HEK293 (cell line): ENCODE measurements around the gene HS1BP3.

Experiments
- CTCF ChIA-PET: fragments of 350-600 bp; formaldehyde crosslinking; extraction: SDS; loops from one replicate; lab custom pipeline; 2021; ENCODE audit warnings: antibody characterized with exemption; lab: Yijun Ruan, JAX
- POLR2A ChIA-PET: fragments of 300-600 bp; formaldehyde crosslinking; extraction: SDS; loops from one replicate; lab custom pipeline; 2020; ENCODE audit warnings: antibody characterized with exemption, inconsistent platforms; lab: Yijun Ruan, JAX
- H3K27ac ChIP-seq: fragments of 200-500 bp; sonication (Bioruptor generic); 2 replicates; pipeline ENCODE4 v1.5.1; 2014; ENCODE audit warnings: low read depth, low read length, control low read depth, inconsistent platforms; ENCODE audit errors: extremely low read depth
- H3K36me3 ChIP-seq, 2 experiments: fragments of 200-500 bp in 1 of 2; sonication (Bioruptor generic) in 1 of 2; 1 replicate in 1 of 2; 2 replicates in 1 of 2; pipeline ENCODE4 v1.5.1; 2014 to 2017; ENCODE audit warnings: inconsistent platforms in 2 of 2, low read length in 2 of 2; ENCODE audit not compliant: control insufficient read depth in 2 of 2, insufficient read depth in 1 of 2
- H3K4me1 ChIP-seq: fragments of 200-500 bp; sonication (Bioruptor generic); 2 replicates; pipeline ENCODE4 v1.5.1; 2014; ENCODE audit warnings: mild to moderate bottlenecking, low read length, inconsistent platforms; ENCODE audit not compliant: control insufficient read depth, insufficient read depth
- H3K4me3 ChIP-seq: 2 replicates; pipeline ENCODE4 v1.5.1; 2011; ENCODE audit warnings: low read depth, mild to moderate bottlenecking, control low read depth, low read length, moderate library complexity
- H3K9me3 ChIP-seq: fragments of 200-500 bp; sonication (Bioruptor generic); 2 replicates; pipeline ENCODE4 v1.5.1; 2014; ENCODE audit warnings: low read depth, low read length, inconsistent platforms; ENCODE audit not compliant: control insufficient read depth, insufficient read depth
- FEZF1 ChIP-seq: fragments of 450-650 bp; formaldehyde crosslinking; IDR thresholded peaks from 2 replicates; pipeline ENCODE4 v1.5.1; 2016; ENCODE audit warnings: missing biosample characterization, missing genetic modification characterization
- ZFP37 ChIP-seq: fragments of 450-650 bp; formaldehyde crosslinking; IDR thresholded peaks from 2 replicates; pipeline ENCODE4 v1.5.1; 2016; ENCODE audit warnings: missing biosample characterization, missing genetic modification characterization
- ZIC2 ChIP-seq: fragments of 450-650 bp; formaldehyde crosslinking; IDR thresholded peaks from 2 replicates; pipeline ENCODE4 v1.5.1; 2016; ENCODE audit warnings: missing biosample characterization, missing genetic modification characterization
- ZNF132 ChIP-seq: fragments of 450-650 bp; formaldehyde crosslinking; IDR thresholded peaks from 2 replicates; pipeline ENCODE4 v1.5.1; 2017; ENCODE audit warnings: missing biosample characterization, missing genetic modification characterization, borderline replicate concordance
- ZNF214 ChIP-seq: fragments of 450-650 bp; formaldehyde crosslinking; IDR thresholded peaks from 2 replicates; pipeline ENCODE4 v1.5.1; 2017; ENCODE audit warnings: missing biosample characterization, mild to moderate bottlenecking, missing genetic modification characterization, borderline replicate concordance
- ZNF280C ChIP-seq: fragments of 450-650 bp; formaldehyde crosslinking; IDR thresholded peaks from 2 replicates; pipeline ENCODE4 v1.5.1; 2016; ENCODE audit warnings: missing biosample characterization, missing genetic modification characterization
- ZNF514 ChIP-seq: fragments of 450-650 bp; formaldehyde crosslinking; IDR thresholded peaks from 2 replicates; pipeline ENCODE4 v1.5.1; 2016; ENCODE audit warnings: missing biosample characterization, missing genetic modification characterization
- ZNF544 ChIP-seq: fragments of 450-650 bp; formaldehyde crosslinking; IDR thresholded peaks from 2 replicates; pipeline ENCODE4 v1.5.0; 2017; ENCODE audit warnings: missing biosample characterization, missing genetic modification characterization
- ZNF580 ChIP-seq: fragments of 450-650 bp; formaldehyde crosslinking; IDR thresholded peaks from 2 replicates; pipeline ENCODE4 v1.5.1; 2016; ENCODE audit warnings: missing biosample characterization, missing genetic modification characterization
- ZNF600 ChIP-seq: fragments of 450-650 bp; formaldehyde crosslinking; IDR thresholded peaks from 2 replicates; pipeline ENCODE4 v1.5.1; 2016; ENCODE audit warnings: missing biosample characterization, missing genetic modification characterization
- ZNF626 ChIP-seq: fragments of 450-650 bp; sonication (Bioruptor Pico); formaldehyde crosslinking; IDR thresholded peaks from 2 replicates; pipeline ENCODE4 v1.5.1; 2018; ENCODE audit warnings: missing biosample characterization, missing genetic modification characterization, inconsistent platforms
- ZNF658 ChIP-seq: fragments of 450-650 bp; formaldehyde crosslinking; IDR thresholded peaks from 2 replicates; pipeline ENCODE4; 2016; ENCODE audit warnings: missing biosample characterization, missing genetic modification characterization
- ZNF660 ChIP-seq: fragments of 450-650 bp; IDR thresholded peaks from 2 replicates; pipeline ENCODE4 v1.5.1; 2018; ENCODE audit warnings: missing biosample characterization, mild to moderate bottlenecking, missing genetic modification characterization
- ZNF704 ChIP-seq: fragments of 450-650 bp; formaldehyde crosslinking; IDR thresholded peaks from 2 replicates; pipeline ENCODE4 v1.5.1; 2016; ENCODE audit warnings: missing biosample characterization, missing genetic modification characterization
- ZNF76 ChIP-seq: fragments of 450-650 bp; formaldehyde crosslinking; IDR thresholded peaks from 2 replicates; pipeline ENCODE4; 2016; ENCODE audit warnings: low read depth, missing biosample characterization, missing genetic modification characterization, borderline replicate concordance
- ZNF830 ChIP-seq: fragments of 450-650 bp; IDR thresholded peaks from 2 replicates; pipeline ENCODE4 v1.5.0; 2018; ENCODE audit warnings: missing biosample characterization, missing genetic modification characterization, low read depth, mild to moderate bottlenecking, moderate library complexity
- ZSCAN30 ChIP-seq: fragments of 450-650 bp; IDR thresholded peaks from 2 replicates; pipeline ENCODE4 v1.5.1; 2018; ENCODE audit warnings: missing biosample characterization, mild to moderate bottlenecking, missing genetic modification characterization, moderate library complexity
- TF ChIP-seq, protein P1 (sequence below): fragments of 450-650 bp; formaldehyde crosslinking; optimal IDR thresholded peaks from 2 replicates; pipeline ENCODE3; 2016; ENCODE audit warnings: missing biosample characterization, mild to moderate bottlenecking, missing genetic modification characterization
- TF ChIP-seq, protein P2 (sequence below): fragments of 450-650 bp; formaldehyde crosslinking; IDR thresholded peaks from 2 replicates; pipeline ENCODE4 v1.5.1; 2016; ENCODE audit warnings: missing biosample characterization, missing genetic modification characterization, borderline replicate concordance

The HS1BP3 gene

GRCh38 chr2:20635675-20636584, 15.0 kb downstream of the HS1BP3 start (continued):
- no peak for TF ChIP-seq ZNF704
- no peak for TF ChIP-seq ZNF214 (tag by site-specific recombination)
- no peak for TF ChIP-seq FEZF1 (tag by site-specific recombination)
- no peak for TF ChIP-seq ZNF280C (tag by site-specific recombination)
- peak; percentile 25; the same call in 1 of the 2 replicates for TF ChIP-seq ZNF76 (tag by site-specific recombination)

- ChIA-PET POLR2A (interaction anchor here (0.7 to 6.4 kb wide), 5 partner anchors 50 to 191 kb away, joined by 3 to 130 read pairs (median 6); partner anchors contain the start of gene RHOB), CTCF (interaction anchor here (0.7 to 5.4 kb wide), 28 partner anchors 8 to 256 kb away, joined by 3 to 85 read pairs (median 5); partner anchors contain the start of genes HS1BP3 and RHOB)
- Histone ChIP-seq H3K36me3 (peaks cover 0 to 56% of the 10 kb centered on the region in 2 experiments; a peak in 1 of 3 replicates), H3K27ac (no peak overlapping the region), H3K9me3 (no peaks in the 10 kb centered on the region)
- TF ChIP-seq FEZF1 (tag by site-specific recombination) (no peak), ZNF830 (no peak), ZNF580 (tag by site-specific recombination) (no peak)
- TF ChIP-seq, protein P1, sequence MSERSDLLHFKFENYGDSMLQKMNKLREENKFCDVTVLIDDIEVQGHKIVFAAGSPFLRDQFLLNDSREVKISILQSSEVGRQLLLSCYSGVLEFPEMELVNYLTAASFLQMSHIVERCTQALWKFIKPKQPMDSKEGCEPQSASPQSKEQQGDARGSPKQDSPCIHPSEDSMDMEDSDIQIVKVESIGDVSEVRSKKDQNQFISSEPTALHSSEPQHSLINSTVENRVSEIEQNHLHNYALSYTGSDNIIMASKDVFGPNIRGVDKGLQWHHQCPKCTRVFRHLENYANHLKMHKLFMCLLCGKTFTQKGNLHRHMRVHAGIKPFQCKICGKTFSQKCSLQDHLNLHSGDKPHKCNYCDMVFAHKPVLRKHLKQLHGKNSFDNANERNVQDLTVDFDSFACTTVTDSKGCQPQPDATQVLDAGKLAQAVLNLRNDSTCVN (tag by site-specific recombination) = no peak
- TF ChIP-seq, all 188 proteins: peak for 0
- Histone ChIP-seq H3K4me3 (no peak overlapping the region), H3K4me1 (0 out of 2 replicates have a peak, but pooled peaks cover 5% of the 10 kb centered on the region)
Measured at GRCh38 chr2:20635113-20635510, 15.8 kb downstream of the HS1BP3 start.

- ChIA-PET CTCF (interaction anchor here (0.6 to 5.4 kb wide), 31 partner anchors 8 to 256 kb away, joined by 3 to 85 read pairs (median 5); partner anchors contain the start of genes HS1BP3 and RHOB), POLR2A (interaction anchor here (0.6 to 6.4 kb wide), 7 partner anchors 17 to 190 kb away, joined by 3 to 130 read pairs (median 3); partner anchors contain the start of gene RHOB)
- Histone ChIP-seq H3K4me3 (no peak overlapping the region), H3K36me3 (peaks cover 0 to 56% of the 10 kb centered on the region in 2 experiments; a peak in 1 of 3 replicates), H3K4me1 (0 out of 2 replicates have a peak, but pooled peaks cover 5% of the 10 kb centered on the region), H3K9me3 (no peaks in the 10 kb centered on the region), H3K27ac (no peak overlapping the region)
- no peak for TF ChIP-seq ZSCAN30 (tag by site-specific recombination)
- no peak for TF ChIP-seq ZNF544 (tag by site-specific recombination)
- no peak for TF ChIP-seq ZNF132 (tag by site-specific recombination)
- TF ChIP-seq, protein P2, sequence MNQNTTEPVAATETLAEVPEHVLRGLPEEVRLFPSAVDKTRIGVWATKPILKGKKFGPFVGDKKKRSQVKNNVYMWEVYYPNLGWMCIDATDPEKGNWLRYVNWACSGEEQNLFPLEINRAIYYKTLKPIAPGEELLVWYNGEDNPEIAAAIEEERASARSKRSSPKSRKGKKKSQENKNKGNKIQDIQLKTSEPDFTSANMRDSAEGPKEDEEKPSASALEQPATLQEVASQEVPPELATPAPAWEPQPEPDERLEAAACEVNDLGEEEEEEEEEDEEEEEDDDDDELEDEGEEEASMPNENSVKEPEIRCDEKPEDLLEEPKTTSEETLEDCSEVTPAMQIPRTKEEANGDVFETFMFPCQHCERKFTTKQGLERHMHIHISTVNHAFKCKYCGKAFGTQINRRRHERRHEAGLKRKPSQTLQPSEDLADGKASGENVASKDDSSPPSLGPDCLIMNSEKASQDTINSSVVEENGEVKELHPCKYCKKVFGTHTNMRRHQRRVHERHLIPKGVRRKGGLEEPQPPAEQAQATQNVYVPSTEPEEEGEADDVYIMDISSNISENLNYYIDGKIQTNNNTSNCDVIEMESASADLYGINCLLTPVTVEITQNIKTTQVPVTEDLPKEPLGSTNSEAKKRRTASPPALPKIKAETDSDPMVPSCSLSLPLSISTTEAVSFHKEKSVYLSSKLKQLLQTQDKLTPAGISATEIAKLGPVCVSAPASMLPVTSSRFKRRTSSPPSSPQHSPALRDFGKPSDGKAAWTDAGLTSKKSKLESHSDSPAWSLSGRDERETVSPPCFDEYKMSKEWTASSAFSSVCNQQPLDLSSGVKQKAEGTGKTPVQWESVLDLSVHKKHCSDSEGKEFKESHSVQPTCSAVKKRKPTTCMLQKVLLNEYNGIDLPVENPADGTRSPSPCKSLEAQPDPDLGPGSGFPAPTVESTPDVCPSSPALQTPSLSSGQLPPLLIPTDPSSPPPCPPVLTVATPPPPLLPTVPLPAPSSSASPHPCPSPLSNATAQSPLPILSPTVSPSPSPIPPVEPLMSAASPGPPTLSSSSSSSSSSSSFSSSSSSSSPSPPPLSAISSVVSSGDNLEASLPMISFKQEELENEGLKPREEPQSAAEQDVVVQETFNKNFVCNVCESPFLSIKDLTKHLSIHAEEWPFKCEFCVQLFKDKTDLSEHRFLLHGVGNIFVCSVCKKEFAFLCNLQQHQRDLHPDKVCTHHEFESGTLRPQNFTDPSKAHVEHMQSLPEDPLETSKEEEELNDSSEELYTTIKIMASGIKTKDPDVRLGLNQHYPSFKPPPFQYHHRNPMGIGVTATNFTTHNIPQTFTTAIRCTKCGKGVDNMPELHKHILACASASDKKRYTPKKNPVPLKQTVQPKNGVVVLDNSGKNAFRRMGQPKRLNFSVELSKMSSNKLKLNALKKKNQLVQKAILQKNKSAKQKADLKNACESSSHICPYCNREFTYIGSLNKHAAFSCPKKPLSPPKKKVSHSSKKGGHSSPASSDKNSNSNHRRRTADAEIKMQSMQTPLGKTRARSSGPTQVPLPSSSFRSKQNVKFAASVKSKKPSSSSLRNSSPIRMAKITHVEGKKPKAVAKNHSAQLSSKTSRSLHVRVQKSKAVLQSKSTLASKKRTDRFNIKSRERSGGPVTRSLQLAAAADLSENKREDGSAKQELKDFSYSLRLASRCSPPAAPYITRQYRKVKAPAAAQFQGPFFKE (tag by site-specific recombination) = no peak
- no peak for TF ChIP-seq ZNF514
- no peak for TF ChIP-seq ZNF626
- TF ChIP-seq ZIC2 (tag by site-specific recombination) = peak; percentile 18; the same call in 1 of the 2 replicates
- no peak for TF ChIP-seq ZNF600
- no peak for TF ChIP-seq ZNF658 (tag by site-specific recombination)
- 0 out of 2 replicates have a peak, but pooled peaks have one; percentile 62 for TF ChIP-seq ZNF660 (tag by site-specific recombination)
- TF ChIP-seq ZFP37 (tag by site-specific recombination) = no peak
Measured at GRCh38 chr2:20634507-20635112, 16.3 kb downstream of the HS1BP3 start.
